K562 (cell line): ENCODE data around the gene KLHL29. TPM values are rescaled to one million over a fixed set of nuclear protein-coding genes. Genes with fewer than 3 reads are reported as not detected.

Source experiments
- ATAC-seq: fragments of 200-7000 bp; cut with Tn5 transposase; 3 replicates; pipeline ENCODE4 v1.9.1; 2020; ENCODE audit warnings: moderate library complexity
- BruUV-seq: library from RNA; stranded (reverse); fragments of 400-500 nt; replicated peaks from 2 replicates; lab custom pipeline; 2021; lab: Mats Ljungman, UMichigan
- CTCF ChIA-PET: fragments of 300-600 bp; formaldehyde crosslinking; extraction: SDS; loops from one replicate; lab custom pipeline; 2021; ENCODE audit warnings: low intra/inter-chr PET ratio; lab: Yijun Ruan, JAX
- POLR2A ChIA-PET: fragments of 300-600, 350-650 bp; sonication (Branson Sonifier 250); formaldehyde crosslinking; extraction: SDS; loops from one replicate; lab custom pipeline; 2021; ENCODE audit warnings: antibody characterized with exemption, inconsistent platforms; lab: Yijun Ruan, JAX
- DNase-seq, 4 experiments: peaks; one replicate each; pipeline versions ENCODE4 v3.0.0 to v3.0.0-alpha.2; 2011 to 2018; ENCODE audit warnings: low spot score in 3 of 4, mixed read lengths in 3 of 4; ENCODE audit errors: extremely low read depth in 1 of 4
- FAIRE-seq: peaks from 2 replicates; lab custom pipeline; 2011; peaks lifted over from hg19 to GRCh38; lab: Jason Lieb, UNC
- H2AFZ ChIP-seq: 2 replicates; pipeline ENCODE4 v1.6.0; 2011; ENCODE audit warnings: low read depth, low read length, control low read depth, inconsistent platforms
- H3K27ac ChIP-seq: fragments of 200-600 bp; 3 replicates; pipeline ENCODE4 v1.8.0; 2011; ENCODE audit warnings: low read depth, mild to moderate bottlenecking, control low read depth, inconsistent platforms, low read length, moderate library complexity, mixed read lengths; ENCODE audit errors: extremely low read depth
- H3K27me3 ChIP-seq, 2 experiments: fragments of 300-600 bp in 1 of 2; 2 replicates in 1 of 2; 3 replicates in 1 of 2; pipeline versions ENCODE4 v1.6.0 to v1.8.0; 2011; ENCODE audit warnings: inconsistent platforms in 2 of 2, low read length in 2 of 2, mild to moderate bottlenecking in 1 of 2, mixed read lengths in 1 of 2, moderate library complexity in 1 of 2; ENCODE audit not compliant: control insufficient read depth in 2 of 2, insufficient read depth in 2 of 2
- H3K36me3 ChIP-seq: fragments of 300-600 bp; 3 replicates; pipeline ENCODE4 v1.8.0; 2011; ENCODE audit warnings: mild to moderate bottlenecking, low read length, inconsistent platforms; ENCODE audit not compliant: control insufficient read depth, insufficient read depth
- H3K4me1 ChIP-seq, 2 experiments: fragments of 200-600 bp in 1 of 2; replicated peaks in 1 of 2; 2 replicates in 1 of 2; 3 replicates in 1 of 2; pipeline versions ENCODE4 v1.5.1 to v1.8.0; 2011; ENCODE audit warnings: inconsistent platforms in 2 of 2, low read length in 2 of 2, mild to moderate bottlenecking in 1 of 2, mixed read lengths in 1 of 2, moderate library complexity in 1 of 2; ENCODE audit not compliant: control insufficient read depth in 2 of 2, insufficient read depth in 2 of 2
- H3K4me2 ChIP-seq: 2 replicates; pipeline ENCODE4 v1.6.1; 2011; ENCODE audit warnings: low read length, control low read depth, inconsistent platforms, mixed read lengths; ENCODE audit not compliant: insufficient read depth
- H3K4me3 ChIP-seq: fragments of 200-600 bp; sonication (generic), shearing (Covaris generic); 2 replicates; pipeline ENCODE4 v1.5.1; 2016; ENCODE audit warnings: control low read depth, inconsistent platforms
- H3K79me2 ChIP-seq: fragments of 200-600 bp; 3 replicates; pipeline ENCODE4 v1.8.0; 2011; ENCODE audit warnings: low read length, inconsistent platforms; ENCODE audit not compliant: control insufficient read depth, insufficient read depth
- H3K9ac ChIP-seq, 2 experiments: 2 replicates each; pipeline versions ENCODE4 v1.6.0 to v1.6.1; 2011; ENCODE audit warnings: low read depth in 2 of 2, low read length in 2 of 2, control low read depth in 1 of 2, inconsistent platforms in 1 of 2, mild to moderate bottlenecking in 1 of 2, mixed read lengths in 1 of 2; ENCODE audit not compliant: insufficient read depth in 1 of 2
- H3K9me1 ChIP-seq: one replicate; pipeline ENCODE4 v1.6.0; 2011; ENCODE audit warnings: inconsistent platforms, mild to moderate bottlenecking, low read length, moderate library complexity; ENCODE audit not compliant: control insufficient read depth, insufficient read depth
- H3K9me3 ChIP-seq: replicated peaks from 2 replicates; pipeline ENCODE4 v1.5.1; 2011; ENCODE audit warnings: low read depth, low read length, inconsistent platforms; ENCODE audit not compliant: control insufficient read depth, insufficient read depth
- H4K20me1 ChIP-seq: replicated peaks from 2 replicates; pipeline ENCODE4 v1.6.1; 2011; ENCODE audit warnings: low read length, inconsistent platforms, mixed read lengths; ENCODE audit not compliant: control insufficient read depth, insufficient read depth
- E2F3 ChIP-seq: fragments of 250-450 bp; sonication (Bioruptor Pico); IDR thresholded peaks from 2 replicates; pipeline ENCODE4 v1.4.0; 2020; ENCODE audit warnings: mild to moderate bottlenecking
- HDAC2 ChIP-seq: fragments of 450-650 bp; IDR thresholded peaks from 2 replicates; pipeline ENCODE4 v1.6.1; 2016; ENCODE audit warnings: mild to moderate bottlenecking
- MYC ChIP-seq, 2 experiments: fragments of 250-450 bp in 1 of 2; sonication (Bioruptor Pico) in 1 of 2; IDR thresholded peaks; 2 replicates each; pipeline versions ENCODE4 v1.5.1 to v1.6.1; 2012 to 2021; ENCODE audit warnings: low read depth in 2 of 2, borderline replicate concordance in 1 of 2, improper control_type of control experiment in 1 of 2, low read length in 1 of 2, mild to moderate bottlenecking in 1 of 2, moderate library complexity in 1 of 2
- STAT5B ChIP-seq: fragments of 250-450 bp; sonication (Bioruptor Pico); IDR thresholded peaks from 2 replicates; pipeline ENCODE4 v1.8.0; 2021; ENCODE audit warnings: mild to moderate bottlenecking, inconsistent platforms
- TBP ChIP-seq: optimal IDR thresholded peaks from 2 replicates; pipeline ENCODE3; 2011; ENCODE audit warnings: low read depth, low read length, improper control_type of control experiment
- ZBED1 ChIP-seq: IDR thresholded peaks from 2 replicates; pipeline ENCODE4 v1.6.1; 2014
- ZBTB33 ChIP-seq: sonication (generic); formaldehyde crosslinking; IDR thresholded peaks from 2 replicates; pipeline ENCODE4 v1.8.1; 2023; ENCODE audit warnings: mild to moderate bottlenecking, missing genetic modification reagents
- WGBS: fragments of 100-300 bp; shearing (Covaris generic); methylation state at CpG from one replicate; pipeline ENCODE4 v1.1.6; 2016; ENCODE audit warnings: low coverage, mixed read lengths; ENCODE audit not compliant: insufficient coverage; ENCODE audit errors: missing lambda C conversion rate; 5-methylcytosine and 5-hydroxymethylcytosine counted together
- in situ Hi-C: fragments of 300-500 bp; cut with MboI; formaldehyde crosslinking; loops from 4 replicates; pipeline ENCODE4 v1.15.0; 2018; ENCODE audit warnings: inconsistent platforms, mixed read lengths
- intact Hi-C: fragments of 100-400 bp; cut with micrococcal nuclease; formaldehyde crosslinking; loops from 2 replicates; pipeline ENCODE4 v1.14.2; 2022
- polyA plus RNA-seq, 8 experiments: library from polyadenylated mRNA; depleted of rRNA in 4 of 8; stranded (reverse) in 5 of 8; unstranded in 3 of 8; fragments of >200 nt; fragmentation: Nextera tagmentation in 2 of 8; fragmentation: Illumina TruSeq in 1 of 8; extraction: Ambion mirVana in 2 of 8; extraction: Trizol in 1 of 8; gene quantifications; 2 replicates each; pipeline versions ENCODE4 v1.2.1 to v1.2.3, GENCODE V29; 2011 to 2014; ENCODE audit warnings: inconsistent platforms in 1 of 8, missing spikeins in 1 of 8
- total RNA-seq, 7 experiments: library from RNA; depleted of rRNA in 6 of 7; stranded (reverse); fragments of >200 nt in 6 of 7; fragmentation: Illumina TruSeq in 2 of 7; extraction: Trizol in 2 of 7; gene quantifications; 2 replicates each; pipeline versions ENCODE4 v1.2.1 to v1.2.3, GENCODE V29; 2011 to 2021; ENCODE audit warnings: low replicate concordance in 1 of 7
- TF ChIP-seq, protein P1 (sequence below), 2 experiments: fragments of 450-650 bp; formaldehyde crosslinking in 1 of 2; IDR thresholded peaks; 2 replicates each; pipeline versions ENCODE4 v1.4.0 to v1.6.1; 2014 to 2020; ENCODE audit warnings: mild to moderate bottlenecking in 2 of 2, borderline replicate concordance in 1 of 2, low read depth in 1 of 2
- TF ChIP-seq, protein P2 (sequence below), 2 experiments: fragments of 250-450 bp in 1 of 2; fragments of 450-650 bp in 1 of 2; sonication (Bioruptor Pico) in 1 of 2; IDR thresholded peaks; 2 replicates each; pipeline versions ENCODE4 v1.6.1 to v1.8.0; 2016 to 2021; ENCODE audit warnings: mild to moderate bottlenecking in 2 of 2, moderate library complexity in 2 of 2, missing compliant biosample characterization in 1 of 2, missing genetic modification characterization in 1 of 2

KLHL29 gene
- total and polyA plus RNA-seq, 9 of the 15 experiments (the other 6 are each of a cell fraction or from before 2014, with no cell fraction given) = 0.03 to 0.31 (median 0.08) TPM; not detected in 1

DNA sequence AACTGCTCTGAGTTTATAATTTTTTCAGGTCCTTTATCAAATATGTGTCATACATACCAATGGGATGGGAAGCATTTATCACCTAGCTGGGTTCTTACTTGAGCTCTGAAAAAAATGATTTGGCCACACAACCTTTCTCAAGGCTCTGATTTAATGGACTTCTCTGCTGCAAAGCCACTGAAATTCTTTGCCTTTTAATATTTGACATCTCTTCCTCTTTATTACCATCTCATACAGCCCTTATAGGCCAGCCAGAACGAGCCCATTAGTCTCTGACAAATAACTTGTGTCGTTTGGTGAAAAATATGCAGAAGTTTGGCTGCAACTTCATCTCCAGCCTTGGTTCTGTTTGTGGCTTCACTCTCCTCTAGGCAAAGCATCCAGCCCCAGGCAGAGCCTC lies 292.9 kb downstream of the KLHL29 start:
- H3K27ac ChIP-seq = no peak overlapping the region
- in situ Hi-C loops = no loop called here
- no peak overlapping the region for H2AFZ ChIP-seq
- no peaks in the 10 kb centered on the region for H3K9me3 ChIP-seq
- no peaks in the 10 kb centered on the region for H3K9me1 ChIP-seq
- FAIRE-seq (no peak), ATAC-seq (no peak), DNase-seq (no peak)
- no TSS peak for BruUV-seq
- no peaks in the 10 kb centered on the region for H3K79me2 ChIP-seq
- WGBS = 0% methylated on average over 2 of the region's 2 CpGs
- H3K36me3 ChIP-seq = no peaks in the 10 kb centered on the region
- no peak overlapping the region for H3K9ac ChIP-seq
- intact Hi-C loops = no loop called here
- peaks cover 11 to 62% of the 10 kb centered on the region in 2 experiments; a peak in 4 of 5 replicates for H3K27me3 ChIP-seq
- no peak overlapping the region for H3K4me2 ChIP-seq
- POLR2A ChIA-PET = interaction anchor here (1.0 kb wide), 1 partner anchor 9 kb away, joined by 3 read pairs; no protein-coding TSS in a partner anchor
- peaks cover 0 to 3% of the 10 kb centered on the region in 2 experiments; a peak in 1 of 5 replicates for H3K4me1 ChIP-seq
- no peak overlapping the region for H3K4me3 ChIP-seq
- H4K20me1 ChIP-seq = peaks cover 6% of the 10 kb centered on the region; the same call in 1 of the 2 replicates
- CTCF ChIA-PET = no interaction called here
- no peak for TF ChIP-seq HDAC2
- TF ChIP-seq ZBED1 = no peak
- no peak for TF ChIP-seq TBP
- no peak for TF ChIP-seq MYC (IDR thresholded peaks at IDR 0.05; ENCODE audit: low read depth, low read length)
- no peak for TF ChIP-seq MYC (CRISPR knock-in tag; IDR thresholded peaks at IDR 0.05; ENCODE audit: borderline replicate concordance, low read depth)
- TF ChIP-seq ZBTB33 = no peak
- TF ChIP-seq, protein P1, sequence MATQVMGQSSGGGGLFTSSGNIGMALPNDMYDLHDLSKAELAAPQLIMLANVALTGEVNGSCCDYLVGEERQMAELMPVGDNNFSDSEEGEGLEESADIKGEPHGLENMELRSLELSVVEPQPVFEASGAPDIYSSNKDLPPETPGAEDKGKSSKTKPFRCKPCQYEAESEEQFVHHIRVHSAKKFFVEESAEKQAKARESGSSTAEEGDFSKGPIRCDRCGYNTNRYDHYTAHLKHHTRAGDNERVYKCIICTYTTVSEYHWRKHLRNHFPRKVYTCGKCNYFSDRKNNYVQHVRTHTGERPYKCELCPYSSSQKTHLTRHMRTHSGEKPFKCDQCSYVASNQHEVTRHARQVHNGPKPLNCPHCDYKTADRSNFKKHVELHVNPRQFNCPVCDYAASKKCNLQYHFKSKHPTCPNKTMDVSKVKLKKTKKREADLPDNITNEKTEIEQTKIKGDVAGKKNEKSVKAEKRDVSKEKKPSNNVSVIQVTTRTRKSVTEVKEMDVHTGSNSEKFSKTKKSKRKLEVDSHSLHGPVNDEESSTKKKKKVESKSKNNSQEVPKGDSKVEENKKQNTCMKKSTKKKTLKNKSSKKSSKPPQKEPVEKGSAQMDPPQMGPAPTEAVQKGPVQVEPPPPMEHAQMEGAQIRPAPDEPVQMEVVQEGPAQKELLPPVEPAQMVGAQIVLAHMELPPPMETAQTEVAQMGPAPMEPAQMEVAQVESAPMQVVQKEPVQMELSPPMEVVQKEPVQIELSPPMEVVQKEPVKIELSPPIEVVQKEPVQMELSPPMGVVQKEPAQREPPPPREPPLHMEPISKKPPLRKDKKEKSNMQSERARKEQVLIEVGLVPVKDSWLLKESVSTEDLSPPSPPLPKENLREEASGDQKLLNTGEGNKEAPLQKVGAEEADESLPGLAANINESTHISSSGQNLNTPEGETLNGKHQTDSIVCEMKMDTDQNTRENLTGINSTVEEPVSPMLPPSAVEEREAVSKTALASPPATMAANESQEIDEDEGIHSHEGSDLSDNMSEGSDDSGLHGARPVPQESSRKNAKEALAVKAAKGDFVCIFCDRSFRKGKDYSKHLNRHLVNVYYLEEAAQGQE (IDR thresholded peaks at IDR 0.05; ENCODE audit: borderline replicate concordance) = no peak
- TF ChIP-seq, protein P1 (CRISPR knock-in tag; IDR thresholded peaks at IDR 0.05; ENCODE audit: low read depth) = no peak
- no peak for TF ChIP-seq E2F3 (CRISPR knock-in tag)
- TF ChIP-seq, protein P2, sequence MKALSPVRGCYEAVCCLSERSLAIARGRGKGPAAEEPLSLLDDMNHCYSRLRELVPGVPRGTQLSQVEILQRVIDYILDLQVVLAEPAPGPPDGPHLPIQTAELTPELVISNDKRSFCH (CRISPR knock-in tag; IDR thresholded peaks at IDR 0.05) = no peak
- TF ChIP-seq, protein P2 (tag; IDR thresholded peaks at IDR 0.05) = no peak
- TF ChIP-seq STAT5B (CRISPR knock-in tag) = no peak
